GM12878 (cell line): ENCODE measurements around the gene ARHGEF7. TPM values are rescaled to one million over a fixed set of nuclear protein-coding genes. Genes with fewer than 3 reads are reported as not detected.

ENCODE experiments used
- ATAC-seq: fragments of 200-7000 bp; cut with Tn5 transposase; 3 replicates; pipeline ENCODE4 v1.9.1; 2020; ENCODE audit warnings: mild to moderate bottlenecking, moderate library complexity
- BruUV-seq: library from RNA; stranded (reverse); fragments of 400-500 nt; replicated peaks from 2 replicates; lab custom pipeline; 2021; lab: Mats Ljungman, UMichigan
- CTCF ChIA-PET: fragments of 300-600 bp; sonication (Branson Sonifier 250); formaldehyde crosslinking; extraction: SDS; loops from one replicate; lab custom pipeline; 2021; ENCODE audit warnings: inconsistent platforms; lab: Yijun Ruan, JAX
- POLR2A ChIA-PET: fragments of 350-600 bp; formaldehyde crosslinking; extraction: SDS; loops from one replicate; lab custom pipeline; 2021; ENCODE audit warnings: inconsistent platforms; lab: Charles Lee
- RAD21 ChIA-PET: fragments of 300-600 bp; sonication (Branson Sonifier 250); formaldehyde crosslinking; loops from one replicate; lab custom pipeline; 2023; ENCODE audit warnings: antibody characterized with exemption; ENCODE audit not compliant: unreplicated experiment; lab: Charles Lee
- SMC1A ChIA-PET: fragments of 300-600 bp; sonication (Branson Sonifier 250); formaldehyde crosslinking; loops from one replicate; lab custom pipeline; 2023; ENCODE audit not compliant: unreplicated experiment, uncharacterized antibody; lab: Charles Lee
- DNase-seq: peaks from one replicate; pipeline ENCODE4 v3.0.0-alpha.2; 2011; ENCODE audit warnings: low read depth, low spot score
- FAIRE-seq: peaks from 3 replicates; lab custom pipeline; 2011; peaks lifted over from hg19 to GRCh38; lab: Jason Lieb, UNC
- H2AFZ ChIP-seq: 2 replicates; pipeline ENCODE4 v1.6.0; 2011; ENCODE audit warnings: low read depth, low read length, control low read depth; ENCODE audit not compliant: control insufficient read depth
- H3K27ac ChIP-seq: 2 replicates; pipeline ENCODE4 v1.5.1; 2011; ENCODE audit warnings: control low read depth; ENCODE audit not compliant: control insufficient read depth, insufficient read depth
- H3K27me3 ChIP-seq, 2 experiments: replicated peaks in 1 of 2; 2 replicates each; pipeline versions ENCODE4 v1.6.0 to v1.6.1; 2011; ENCODE audit warnings: low read length in 1 of 2; ENCODE audit not compliant: control insufficient read depth in 2 of 2, insufficient read depth in 2 of 2
- H3K36me3 ChIP-seq, 2 experiments: 2 replicates each; pipeline ENCODE4 v1.5.1; 2011; ENCODE audit warnings: low read length in 1 of 2; ENCODE audit not compliant: control insufficient read depth in 2 of 2, insufficient read depth in 2 of 2
- H3K4me1 ChIP-seq: 2 replicates; pipeline ENCODE4 v1.6.1; 2011; ENCODE audit warnings: mild to moderate bottlenecking, low read length, moderate library complexity, mixed read lengths; ENCODE audit not compliant: control insufficient read depth, insufficient read depth
- H3K4me2 ChIP-seq: 2 replicates; pipeline ENCODE4 v1.6.0; 2011; ENCODE audit warnings: control low read depth; ENCODE audit not compliant: control insufficient read depth, insufficient read depth
- H3K4me3 ChIP-seq: fragments of 200-600 bp; sonication (generic); 2 replicates; pipeline ENCODE4 v1.5.1; 2016
- H3K79me2 ChIP-seq: 2 replicates; pipeline ENCODE4 v1.6.0; 2011; ENCODE audit warnings: low read length; ENCODE audit not compliant: control insufficient read depth, insufficient read depth
- H3K9ac ChIP-seq: 2 replicates; pipeline ENCODE4 v1.8.0; 2011; ENCODE audit warnings: low read length, control low read depth, mixed read lengths; ENCODE audit not compliant: control insufficient read depth, insufficient read depth
- H3K9me3 ChIP-seq: replicated peaks from 3 replicates; pipeline ENCODE4 v1.5.1; 2011; ENCODE audit warnings: mild to moderate bottlenecking, low read length; ENCODE audit not compliant: control insufficient read depth, insufficient read depth
- H4K20me1 ChIP-seq: 2 replicates; pipeline ENCODE4 v1.6.0; 2011; ENCODE audit not compliant: control insufficient read depth, insufficient read depth
- CBFB ChIP-seq: IDR thresholded peaks from 2 replicates; pipeline ENCODE4 v1.6.1; 2016; ENCODE audit warnings: antibody characterized with exemption, low read depth
- CHD2 ChIP-seq: IDR thresholded peaks from 2 replicates; pipeline ENCODE4 v1.6.1; 2011; ENCODE audit warnings: low read depth, low read length, improper control_type of control experiment, borderline replicate concordance
- DPF2 ChIP-seq: fragments of 450-650 bp; IDR thresholded peaks from 2 replicates; pipeline ENCODE4 v1.6.1; 2017; ENCODE audit warnings: mild to moderate bottlenecking
- EGR1 ChIP-seq, 2 experiments: IDR thresholded peaks; 1 replicate in 1 of 2; 2 replicates in 1 of 2; pipeline ENCODE4 v1.6.1; 2011 to 2012; ENCODE audit warnings: low read depth in 2 of 2, low read length in 2 of 2, borderline replicate concordance in 1 of 2, mild to moderate bottlenecking in 1 of 2, moderate library complexity in 1 of 2
- HDAC2 ChIP-seq: fragments of 200-600 bp; sonication (generic); IDR thresholded peaks from 2 replicates; pipeline ENCODE4 v1.6.1; 2017
- IKZF2 ChIP-seq, 2 experiments: fragments of 450-650 bp; IDR thresholded peaks; 2 replicates each; pipeline ENCODE4 v1.6.1; 2017; ENCODE audit warnings: mild to moderate bottlenecking in 2 of 2, moderate library complexity in 2 of 2
- MYC ChIP-seq: IDR thresholded peaks from 2 replicates; pipeline ENCODE4 v1.6.1; 2011; ENCODE audit warnings: mild to moderate bottlenecking, low read length, moderate library complexity, inconsistent platforms; ENCODE audit not compliant: insufficient read depth, insufficient replicate concordance, insufficient read length, severe bottlenecking
- RB1 ChIP-seq: fragments of 450-650 bp; formaldehyde crosslinking; IDR thresholded peaks from 2 replicates; pipeline ENCODE4 v1.6.1; 2017; ENCODE audit warnings: mild to moderate bottlenecking, borderline replicate concordance
- RFX5 ChIP-seq: IDR thresholded peaks from 2 replicates; pipeline ENCODE4 v1.6.1; 2011; ENCODE audit warnings: low read depth, low read length, improper control_type of control experiment
- SMAD1 ChIP-seq: fragments of 450-650 bp; IDR thresholded peaks from 2 replicates; pipeline ENCODE4 v1.6.1; 2018; ENCODE audit warnings: mild to moderate bottlenecking, low read depth; ENCODE audit not compliant: partially characterized antibody
- SRF ChIP-seq, 2 experiments: IDR thresholded peaks; 2 replicates each; pipeline ENCODE4 v1.6.1; 2011; ENCODE audit warnings: low read depth in 2 of 2, low read length in 2 of 2, mild to moderate bottlenecking in 1 of 2, moderate library complexity in 1 of 2
- USF2 ChIP-seq: IDR thresholded peaks from 2 replicates; pipeline ENCODE4 v1.6.1; 2011; ENCODE audit warnings: low read depth, low read length, improper control_type of control experiment, borderline replicate concordance
- ZBTB33 ChIP-seq: fragments of 450-650 bp; IDR thresholded peaks from 2 replicates; pipeline ENCODE4 v1.6.1; 2017; ENCODE audit warnings: mild to moderate bottlenecking
- ZNF622 ChIP-seq: fragments of 450-650 bp; IDR thresholded peaks from 2 replicates; pipeline ENCODE4 v1.6.1; 2017; ENCODE audit warnings: mild to moderate bottlenecking, inconsistent platforms
- WGBS: methylation state at CpG from one replicate; pipeline ENCODE4 v1.1.6; 2016; ENCODE audit warnings: low lambda C conversion rate; ENCODE audit not compliant: insufficient replicate concordance, insufficient coverage; ENCODE audit errors: missing lambda C conversion rate; 5-methylcytosine and 5-hydroxymethylcytosine counted together
- in situ Hi-C: fragments of 300-500 bp; cut with MboI; formaldehyde crosslinking; loops from 9 replicates; pipeline ENCODE4 v1.14.3; 2018; ENCODE audit warnings: mixed read lengths
- intact Hi-C: fragments of 100-400 bp; cut with micrococcal nuclease; formaldehyde crosslinking; loops from one replicate; pipeline ENCODE4 v1.14.2; 2022; ENCODE audit not compliant: unreplicated experiment
- polyA plus RNA-seq, 11 experiments: library from polyadenylated mRNA; depleted of rRNA in 4 of 11; unstranded in 6 of 11; stranded (reverse) in 5 of 11; fragments of >200 nt; fragmentation: Nextera tagmentation in 4 of 11; fragmentation: Illumina TruSeq in 1 of 11; extraction: Ambion mirVana in 4 of 11; extraction: Trizol in 1 of 11; gene quantifications; 1 replicate in 1 of 11; 2 replicates in 10 of 11; pipeline versions ENCODE4 v1.2.1 to v1.2.3, GENCODE V29; 2011 to 2016; ENCODE audit warnings: inconsistent platforms in 2 of 11, missing spikeins in 2 of 11, low read depth in 1 of 11
- total RNA-seq, 4 experiments: library from RNA; depleted of rRNA in 3 of 4; stranded (reverse); fragments of >200 nt in 3 of 4; fragmentation: Illumina TruSeq in 1 of 4; extraction: Trizol in 1 of 4; gene quantifications; 2 replicates each; pipeline versions ENCODE4 v1.2.1 to v1.2.3, GENCODE V29; 2013 to 2021

Gene ARHGEF7
- total and polyA plus RNA-seq, 10 of the 15 experiments (the other 5 are each of a cell fraction or from before 2014, with no cell fraction given): 4.7 to 65.5 (median 36.6) TPM

DNA sequence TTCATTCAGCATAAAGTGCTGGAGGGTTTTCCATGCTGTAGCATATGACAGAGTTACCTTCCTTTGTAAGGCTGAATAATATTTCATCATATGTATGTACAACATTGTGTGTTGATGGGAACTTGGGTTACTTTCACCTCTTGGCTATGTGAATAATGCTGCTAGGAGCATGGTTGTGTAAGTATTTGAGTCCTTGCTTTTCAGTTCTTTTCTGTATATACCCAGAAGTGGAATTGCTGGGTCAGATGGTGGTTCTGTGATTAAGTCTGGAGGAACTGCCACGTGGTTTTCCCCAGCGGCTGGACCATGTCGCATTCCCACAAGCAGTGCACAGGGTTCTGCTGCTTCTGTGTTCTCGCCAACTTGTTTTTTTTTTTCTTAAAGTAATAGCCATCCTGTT is 104.2 kb downstream of the ARHGEF7 start:
- ChIA-PET RAD21 (interaction anchor here (0.7 kb wide), 1 partner anchor 152 kb away, joined by 3 read pairs; no protein-coding TSS in a partner anchor), POLR2A (no interaction called here), SMC1A (interaction anchor here (1.2 kb wide), 1 partner anchor 39 kb away, joined by 4 read pairs; no protein-coding TSS in a partner anchor), CTCF (interaction anchor here (8.5 kb wide), 1 partner anchor 152 kb away, joined by 99 read pairs; no protein-coding TSS in a partner anchor)
- FAIRE-seq (no peak), DNase-seq (no peak), ATAC-seq (no peak)
- H2AFZ ChIP-seq: no peak overlapping the region
- in situ Hi-C loops: no loop called here
- intact Hi-C loops: no loop called here
- H3K9me3 ChIP-seq: no peaks in the 10 kb centered on the region
- no peak overlapping the region for H3K9ac ChIP-seq
- H3K4me1 ChIP-seq: peaks cover 3% of the 10 kb centered on the region
- no peak overlapping the region for H3K27ac ChIP-seq
- peaks cover 3% of the 10 kb centered on the region; the same call in 1 of the 2 replicates for H4K20me1 ChIP-seq
- H3K79me2 ChIP-seq: peaks cover 46% of the 10 kb centered on the region
- no peak for TF ChIP-seq USF2
- TF ChIP-seq CHD2: no peak
- TF ChIP-seq EGR1 (IDR thresholded peaks at IDR 0.05; ENCODE audit: borderline replicate concordance in 1 of 2, low read depth in 2 of 2, low read length in 2 of 2): no peak
- no peak for TF ChIP-seq MYC
- TF ChIP-seq RFX5: no peak
- BruUV-seq: no TSS peak
- no peaks in the 10 kb centered on the region for H3K27me3 ChIP-seq
- 100% methylated on average over 4 of the region's 4 CpGs for whole genome bisulfite sequencing
- H3K36me3 ChIP-seq: peaks cover 2 to 12% of the 10 kb centered on the region in 2 experiments
- no peak overlapping the region for H3K4me2 ChIP-seq
- H3K4me3 ChIP-seq: no peak overlapping the region

- H3K79me2 ChIP-seq: peaks cover 44% of the 10 kb centered on the region
- H3K4me3 ChIP-seq: no peak overlapping the region
- ATAC-seq (no peak), DNase-seq (no peak), FAIRE-seq (no peak)
- H3K27ac ChIP-seq: no peak overlapping the region
- no peaks in the 10 kb centered on the region for H3K27me3 ChIP-seq
- intact Hi-C loops: no loop called here
- CTCF ChIA-PET: no interaction called here
- H3K4me1 ChIP-seq: no peaks in the 10 kb centered on the region
- H4K20me1 ChIP-seq: peaks cover 6% of the 10 kb centered on the region; the same call in 1 of the 2 replicates
- no peak overlapping the region for H3K4me2 ChIP-seq
- SMC1A ChIA-PET: no interaction called here
- no peaks in the 10 kb centered on the region for H3K9me3 ChIP-seq
- peaks cover 0 to 9% of the 10 kb centered on the region in 2 experiments; a peak in 3 of 4 replicates for H3K36me3 ChIP-seq
- WGBS: 87% methylated on average over 8 of the region's 8 CpGs
- in situ Hi-C loops: no loop called here
- POLR2A ChIA-PET: no interaction called here
- RAD21 ChIA-PET: no interaction called here
- BruUV-seq: no TSS peak
- H3K9ac ChIP-seq: no peak overlapping the region
- no peak overlapping the region for H2AFZ ChIP-seq
- TF ChIP-seq USF2: no peak
- no peak for TF ChIP-seq CBFB
- TF ChIP-seq SRF (IDR thresholded peaks at IDR 0.05; ENCODE audit: low read depth in 2 of 2, low read length in 2 of 2): no peak
- no peak for TF ChIP-seq ZBTB33
- TF ChIP-seq HDAC2: no peak
- TF ChIP-seq IKZF2 (IDR thresholded peaks at IDR 0.05): no peak
- TF ChIP-seq SMAD1: no peak
- no peak for TF ChIP-seq DPF2
- TF ChIP-seq RB1: no peak
- no peak for TF ChIP-seq ZNF622
Measured at GRCh38 chr13:111219950-111220349, 104.8 kb downstream of the ARHGEF7 start.
